Measurements from ENCODE around the gene PIK3CG.
"Not testable (repeated sequence)": the region's sequence is repeated elsewhere in the genome, so short reads cannot be mapped to it uniquely, and the experiment has no call there.

The PIK3CG gene

DNA sequence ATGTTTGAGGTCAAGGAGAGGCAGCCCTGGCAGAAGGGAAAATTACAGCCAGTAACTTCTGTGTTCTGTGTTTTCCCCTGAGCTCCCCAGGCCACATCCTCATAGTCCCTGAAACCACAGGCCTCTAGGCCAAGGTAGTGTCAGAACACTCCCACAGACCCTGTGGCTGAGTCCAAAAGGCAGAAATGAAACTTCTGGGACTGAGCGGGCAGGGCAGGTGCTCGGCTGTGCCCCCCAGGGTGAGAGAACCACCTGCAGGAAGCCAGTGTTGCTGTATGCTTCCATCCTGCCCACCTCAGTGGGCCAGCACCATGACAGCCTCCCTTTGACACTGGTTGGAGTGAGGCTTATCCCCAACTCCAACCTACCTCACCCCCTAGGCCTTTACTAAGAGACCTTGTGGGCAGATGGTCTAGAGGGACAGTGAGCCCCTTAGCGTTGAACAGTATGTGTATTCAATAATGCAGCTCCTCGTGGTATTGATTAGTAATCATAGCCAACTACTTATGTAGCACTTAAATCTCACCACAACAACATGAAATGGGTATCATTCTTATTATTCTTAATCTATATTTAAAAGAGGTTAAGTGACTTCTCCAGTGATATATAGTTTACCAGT lies 30.3 kb downstream of the PIK3CG start:
- no peak overlapping the region for H3K9ac ChIP-seq (ENCODE audit: low read depth, low read length)
- H3K36me3 ChIP-seq (ENCODE audit: control insufficient read depth, insufficient read depth, low read length), result no peaks in the 10 kb centered on the region
- H3K9me3 ChIP-seq (ENCODE audit: control insufficient read depth, insufficient read depth, low read length), result no peaks in the 10 kb centered on the region
- H3K27me3 ChIP-seq (ENCODE audit: control insufficient read depth, insufficient read depth, low read length), result no peaks in the 10 kb centered on the region
- no peaks in the 10 kb centered on the region for H3K4me1 ChIP-seq (ENCODE audit: control insufficient read depth, insufficient read depth, low read length)
- no peak overlapping the region for H3K4me3 ChIP-seq (ENCODE audit: low read depth, low read length)

DNA sequence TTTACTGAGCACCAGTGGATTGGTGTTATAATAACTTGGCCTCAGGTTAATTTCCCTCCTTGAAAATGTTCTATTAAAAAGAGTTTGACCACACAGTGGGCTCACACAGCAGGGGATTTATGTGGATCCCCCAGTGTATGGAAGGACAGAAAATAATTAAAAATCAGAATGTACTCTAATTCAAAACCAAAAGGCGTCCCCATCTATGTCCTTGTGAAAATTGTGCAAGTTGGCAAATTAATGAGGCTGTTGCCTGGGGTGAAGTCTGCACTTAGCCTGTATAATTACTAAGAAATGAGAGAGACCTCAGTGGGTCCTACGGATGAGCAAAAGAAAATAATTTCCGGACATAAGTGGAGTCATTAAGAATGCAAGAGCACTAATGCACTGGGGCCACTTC lies 31.1 kb downstream of the PIK3CG start:
- Histone ChIP-seq H3K36me3 (ENCODE audit: control insufficient read depth, insufficient read depth, low read length) (no peaks in the 10 kb centered on the region), H3K9ac (ENCODE audit: low read depth, low read length) (no peak overlapping the region), H3K4me3 (ENCODE audit: low read depth, low read length) (no peak overlapping the region), H3K9me3 (ENCODE audit: control insufficient read depth, insufficient read depth, low read length) (no peaks in the 10 kb centered on the region), H3K4me1 (ENCODE audit: control insufficient read depth, insufficient read depth, low read length) (no peaks in the 10 kb centered on the region), H3K27me3 (ENCODE audit: control insufficient read depth, insufficient read depth, low read length) (no peaks in the 10 kb centered on the region)

DNA sequence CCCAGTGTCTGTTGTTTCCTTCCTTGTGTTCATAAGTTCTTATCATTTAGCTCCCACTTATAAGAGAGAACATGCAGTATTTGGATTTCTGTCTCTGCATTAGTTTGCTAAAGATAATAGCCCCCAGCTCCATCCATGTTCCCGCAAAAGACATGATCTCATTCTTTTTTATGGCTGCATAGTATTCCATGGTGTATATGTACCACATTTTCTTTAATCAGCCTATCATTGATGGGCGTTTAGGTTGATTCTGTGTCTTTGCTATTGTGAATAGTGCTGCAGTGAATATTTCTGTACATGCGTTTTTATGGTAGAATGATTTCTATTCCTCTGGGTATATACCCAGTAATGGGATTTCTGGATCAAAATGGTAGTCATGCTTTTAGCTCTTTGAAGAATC lies 32.5 kb downstream of the PIK3CG start:
- H3K9me3 ChIP-seq (ENCODE audit: control insufficient read depth, insufficient read depth, low read length); H3K9ac ChIP-seq (ENCODE audit: low read depth, low read length); H3K4me1 ChIP-seq (ENCODE audit: control insufficient read depth, insufficient read depth, low read length); H3K27me3 ChIP-seq (ENCODE audit: control insufficient read depth, insufficient read depth, low read length); H3K4me3 ChIP-seq (ENCODE audit: low read depth, low read length); H3K36me3 ChIP-seq (ENCODE audit: control insufficient read depth, insufficient read depth, low read length): not testable (repeated sequence)

DNA sequence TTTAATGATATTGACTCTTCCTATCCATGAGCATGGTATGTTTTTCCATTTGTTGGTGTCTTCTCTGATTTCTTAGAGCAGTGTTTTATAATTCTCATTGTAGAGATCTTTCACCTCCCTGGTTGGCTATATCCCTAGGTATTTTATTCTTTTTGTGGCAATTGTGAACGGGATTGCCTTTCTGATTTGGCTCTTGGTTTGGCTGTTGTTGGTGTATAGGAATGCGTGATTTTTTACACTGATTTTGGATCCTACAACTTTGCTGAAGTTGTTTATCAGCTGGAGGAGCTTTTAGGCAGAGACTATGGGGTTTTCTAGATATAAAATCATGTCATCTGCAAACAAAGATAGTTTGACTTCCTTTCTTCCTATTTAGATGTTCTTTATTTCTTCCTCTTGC lies 33.9 kb downstream of the PIK3CG start:
- not testable (repeated sequence) for H3K9me3 ChIP-seq (ENCODE audit: control insufficient read depth, insufficient read depth, low read length); H3K9ac ChIP-seq (ENCODE audit: low read depth, low read length); H3K36me3 ChIP-seq (ENCODE audit: control insufficient read depth, insufficient read depth, low read length); H3K4me1 ChIP-seq (ENCODE audit: control insufficient read depth, insufficient read depth, low read length); H3K27me3 ChIP-seq (ENCODE audit: control insufficient read depth, insufficient read depth, low read length); H3K4me3 ChIP-seq (ENCODE audit: low read depth, low read length)

DNA sequence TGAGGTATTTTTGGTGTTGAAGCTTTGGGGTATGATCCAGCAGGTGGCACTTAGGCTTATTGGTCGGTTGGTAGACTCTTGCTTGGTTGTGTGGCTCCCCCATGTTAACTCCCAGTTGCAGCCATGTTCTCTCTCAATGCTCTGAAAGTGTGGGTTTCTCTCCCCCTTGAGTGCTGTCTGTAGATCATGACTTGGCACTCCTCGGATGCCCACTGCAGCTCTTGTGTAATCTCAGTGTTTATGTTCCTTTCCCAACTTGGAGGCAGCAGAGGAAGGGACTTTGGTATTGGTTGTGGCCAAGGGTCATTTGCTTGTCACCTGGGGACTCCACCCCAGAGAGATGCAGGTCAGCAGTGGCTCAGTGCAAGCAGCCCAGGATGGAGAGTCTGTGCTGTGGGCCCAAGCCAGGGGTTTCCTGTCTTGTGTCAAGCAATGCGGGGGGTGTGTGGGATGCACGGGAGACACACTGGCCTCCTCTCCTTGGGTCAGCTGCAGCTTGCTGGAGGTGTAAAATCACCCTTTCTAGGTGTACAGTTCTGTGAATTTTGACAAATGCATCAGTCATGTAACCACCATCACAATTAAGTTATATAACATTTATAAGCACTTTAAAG lies 36.9 kb downstream of the PIK3CG start:
- no peak overlapping the region for H3K4me3 ChIP-seq (ENCODE audit: low read depth, low read length)
- no peak overlapping the region for H3K9ac ChIP-seq (ENCODE audit: low read depth, low read length)
- H3K9me3 ChIP-seq (ENCODE audit: control insufficient read depth, insufficient read depth, low read length), result no peaks in the 10 kb centered on the region
- peaks cover 13% of the 10 kb centered on the region for H3K4me1 ChIP-seq (ENCODE audit: control insufficient read depth, insufficient read depth, low read length)
- H3K36me3 ChIP-seq (ENCODE audit: control insufficient read depth, insufficient read depth, low read length), result no peaks in the 10 kb centered on the region
- H3K27me3 ChIP-seq (ENCODE audit: control insufficient read depth, insufficient read depth, low read length), result peaks cover 5% of the 10 kb centered on the region

DNA sequence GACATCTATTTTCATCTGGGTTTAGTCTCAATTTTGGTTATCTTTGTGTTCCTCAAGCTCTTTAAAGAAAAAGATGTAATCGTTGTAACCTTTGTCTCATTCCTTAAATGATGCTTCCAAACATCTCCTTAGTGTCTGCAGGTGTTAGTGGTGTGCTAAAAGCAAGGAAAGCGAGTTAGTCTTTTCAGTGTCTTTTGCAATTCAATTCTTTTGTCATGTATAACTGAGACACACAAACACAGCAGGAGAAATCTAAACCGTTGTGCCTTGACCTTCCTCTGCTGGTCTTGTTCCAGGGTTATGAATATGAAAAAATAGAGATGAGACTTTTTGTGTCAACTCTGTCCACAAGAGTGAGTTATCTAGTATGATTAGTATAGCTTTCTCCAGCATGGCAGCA lies 40.7 kb downstream of the PIK3CG start:
- Histone ChIP-seq H3K9me3 (ENCODE audit: control insufficient read depth, insufficient read depth, low read length) (no peaks in the 10 kb centered on the region), H3K4me1 (ENCODE audit: control insufficient read depth, insufficient read depth, low read length) (peaks cover 13% of the 10 kb centered on the region), H3K4me3 (ENCODE audit: low read depth, low read length) (no peak overlapping the region), H3K27me3 (ENCODE audit: control insufficient read depth, insufficient read depth, low read length) (peaks cover 5% of the 10 kb centered on the region), H3K9ac (ENCODE audit: low read depth, low read length) (no peak overlapping the region), H3K36me3 (ENCODE audit: control insufficient read depth, insufficient read depth, low read length) (no peaks in the 10 kb centered on the region)

DNA sequence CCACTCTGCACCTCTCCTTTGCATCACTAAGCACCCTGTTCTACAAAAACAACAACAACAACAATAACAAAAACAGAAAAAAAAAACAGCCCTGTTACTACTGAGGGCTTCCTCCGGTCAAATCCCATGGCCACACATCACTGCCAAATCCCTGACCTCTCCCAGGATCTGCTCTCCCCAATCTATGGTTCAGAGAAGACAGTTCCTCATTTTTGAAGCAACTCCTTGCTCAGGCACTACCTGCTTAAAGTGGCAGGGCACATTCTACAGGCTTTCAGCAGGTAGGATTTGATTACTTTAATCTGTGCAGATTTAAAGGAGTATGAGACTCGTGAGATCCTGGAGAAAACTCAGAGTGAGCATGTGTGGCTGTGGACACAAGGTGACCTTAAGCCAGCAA lies 46.9 kb downstream of the PIK3CG start:
- Histone ChIP-seq H3K4me3 (ENCODE audit: low read depth, low read length) (no peak overlapping the region), H3K27me3 (ENCODE audit: control insufficient read depth, insufficient read depth, low read length) (no peaks in the 10 kb centered on the region), H3K9me3 (ENCODE audit: control insufficient read depth, insufficient read depth, low read length) (no peaks in the 10 kb centered on the region), H3K4me1 (ENCODE audit: control insufficient read depth, insufficient read depth, low read length) (no peaks in the 10 kb centered on the region), H3K9ac (ENCODE audit: low read depth, low read length) (no peak overlapping the region), H3K36me3 (ENCODE audit: control insufficient read depth, insufficient read depth, low read length) (no peaks in the 10 kb centered on the region)

DNA sequence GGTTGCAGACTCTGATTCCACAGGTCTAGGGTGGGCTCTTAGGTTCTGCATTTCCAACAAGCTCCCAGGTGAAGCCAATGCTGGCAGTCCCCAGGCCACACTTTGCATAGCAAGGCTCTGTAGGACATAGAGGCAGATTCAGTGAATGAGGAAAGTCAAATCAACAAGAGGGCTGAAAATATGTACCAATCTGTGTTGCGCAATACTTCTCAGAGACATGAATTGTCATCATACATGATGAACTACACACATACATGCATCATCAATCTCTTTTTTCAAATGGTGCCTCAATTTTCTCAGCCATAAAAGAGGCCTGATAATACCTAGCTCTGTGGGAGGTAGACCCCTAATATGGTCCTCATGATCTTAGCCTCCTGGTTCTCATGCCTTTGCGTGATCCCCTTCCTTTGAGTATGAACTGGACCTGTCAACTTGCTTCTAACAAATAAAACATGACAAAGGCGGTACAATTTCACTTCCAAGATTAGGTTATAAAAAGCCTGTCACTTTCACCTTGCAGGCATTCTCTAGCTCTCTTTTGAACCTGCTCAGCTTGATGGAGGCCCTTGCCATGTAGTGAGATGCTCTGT lies 49.0 kb downstream of the PIK3CG start:
- no peaks in the 10 kb centered on the region for H3K9me3 ChIP-seq (ENCODE audit: control insufficient read depth, insufficient read depth, low read length)
- H3K9ac ChIP-seq (ENCODE audit: low read depth, low read length), result no peak overlapping the region
- no peaks in the 10 kb centered on the region for H3K4me1 ChIP-seq (ENCODE audit: control insufficient read depth, insufficient read depth, low read length)
- H3K4me3 ChIP-seq (ENCODE audit: low read depth, low read length), result no peak overlapping the region
- H3K36me3 ChIP-seq (ENCODE audit: control insufficient read depth, insufficient read depth, low read length), result no peaks in the 10 kb centered on the region
- H3K27me3 ChIP-seq (ENCODE audit: control insufficient read depth, insufficient read depth, low read length), result no peaks in the 10 kb centered on the region

DNA sequence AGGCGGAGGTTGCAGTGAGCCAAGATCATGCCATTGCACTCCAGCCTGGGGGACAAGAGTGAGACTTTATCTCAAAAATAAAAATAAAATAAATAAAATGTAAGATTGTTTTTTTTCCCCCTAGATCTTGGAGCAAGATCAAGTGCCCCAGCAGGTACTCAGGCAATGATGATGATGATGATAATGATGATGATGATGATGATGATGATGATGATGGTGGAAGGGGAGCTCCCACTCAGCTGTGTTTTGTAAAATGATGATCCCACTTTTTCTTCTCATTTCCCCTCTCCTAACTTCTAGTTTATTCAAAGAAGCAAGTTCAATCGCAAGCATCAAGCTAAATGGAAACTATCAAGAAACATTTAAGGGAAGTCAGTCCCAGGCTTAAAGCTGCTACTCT lies 50.3 kb downstream of the PIK3CG start:
- no peak overlapping the region for H3K4me3 ChIP-seq (ENCODE audit: low read depth, low read length)
- H3K27me3 ChIP-seq (ENCODE audit: control insufficient read depth, insufficient read depth, low read length), result no peaks in the 10 kb centered on the region
- H3K4me1 ChIP-seq (ENCODE audit: control insufficient read depth, insufficient read depth, low read length), result no peaks in the 10 kb centered on the region
- H3K9me3 ChIP-seq (ENCODE audit: control insufficient read depth, insufficient read depth, low read length), result no peaks in the 10 kb centered on the region
- H3K9ac ChIP-seq (ENCODE audit: low read depth, low read length), result no peak overlapping the region
- H3K36me3 ChIP-seq (ENCODE audit: control insufficient read depth, insufficient read depth, low read length), result no peaks in the 10 kb centered on the region

DNA sequence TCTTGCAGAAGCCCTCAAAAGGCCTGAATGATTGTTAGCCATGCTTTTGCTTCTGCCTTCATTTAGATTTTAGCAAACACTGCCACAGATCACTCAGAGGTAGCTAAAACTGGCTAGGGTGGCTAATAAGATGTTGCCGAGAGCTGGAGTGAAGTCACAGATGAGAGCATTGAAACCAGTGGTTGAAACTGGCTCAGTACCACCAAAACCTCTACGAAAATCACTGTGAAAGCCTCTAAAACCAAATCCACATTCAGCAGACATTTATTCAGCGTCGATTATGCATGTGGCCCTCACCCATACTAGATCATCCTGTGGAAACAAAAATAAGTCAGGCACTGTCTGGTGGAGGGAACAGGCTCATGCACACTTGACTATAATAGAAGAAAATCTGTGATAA lies 50.8 kb downstream of the PIK3CG start:
- Histone ChIP-seq H3K4me3 (ENCODE audit: low read depth, low read length) (no peak overlapping the region), H3K36me3 (ENCODE audit: control insufficient read depth, insufficient read depth, low read length) (no peaks in the 10 kb centered on the region), H3K9ac (ENCODE audit: low read depth, low read length) (no peak overlapping the region), H3K27me3 (ENCODE audit: control insufficient read depth, insufficient read depth, low read length) (no peaks in the 10 kb centered on the region), H3K9me3 (ENCODE audit: control insufficient read depth, insufficient read depth, low read length) (no peaks in the 10 kb centered on the region), H3K4me1 (ENCODE audit: control insufficient read depth, insufficient read depth, low read length) (no peaks in the 10 kb centered on the region)

DNA sequence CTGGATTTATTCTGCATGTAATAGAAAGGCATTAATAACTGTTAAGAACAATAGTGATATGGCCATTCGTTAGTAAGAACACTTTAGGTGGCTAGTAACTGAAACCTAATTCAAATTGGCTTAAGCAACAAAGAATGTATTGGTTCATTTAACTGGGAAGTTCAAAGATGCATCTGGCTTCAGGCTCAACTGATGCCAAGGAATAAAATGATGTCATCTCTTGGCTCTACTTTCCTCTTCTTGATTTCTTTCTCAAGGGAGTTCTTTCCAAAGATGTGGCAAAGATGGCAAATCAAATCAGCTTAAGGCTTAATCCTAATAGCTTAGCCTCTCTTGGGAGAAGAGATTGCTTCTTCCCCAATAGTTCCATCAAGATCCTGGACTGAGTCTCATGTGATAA lies 51.6 kb downstream of the PIK3CG start:
- Histone ChIP-seq H3K9me3 (ENCODE audit: control insufficient read depth, insufficient read depth, low read length) (no peaks in the 10 kb centered on the region), H3K36me3 (ENCODE audit: control insufficient read depth, insufficient read depth, low read length) (no peaks in the 10 kb centered on the region), H3K9ac (ENCODE audit: low read depth, low read length) (no peak overlapping the region), H3K4me1 (ENCODE audit: control insufficient read depth, insufficient read depth, low read length) (no peaks in the 10 kb centered on the region), H3K27me3 (ENCODE audit: control insufficient read depth, insufficient read depth, low read length) (no peaks in the 10 kb centered on the region), H3K4me3 (ENCODE audit: low read depth, low read length) (no peak overlapping the region)

DNA sequence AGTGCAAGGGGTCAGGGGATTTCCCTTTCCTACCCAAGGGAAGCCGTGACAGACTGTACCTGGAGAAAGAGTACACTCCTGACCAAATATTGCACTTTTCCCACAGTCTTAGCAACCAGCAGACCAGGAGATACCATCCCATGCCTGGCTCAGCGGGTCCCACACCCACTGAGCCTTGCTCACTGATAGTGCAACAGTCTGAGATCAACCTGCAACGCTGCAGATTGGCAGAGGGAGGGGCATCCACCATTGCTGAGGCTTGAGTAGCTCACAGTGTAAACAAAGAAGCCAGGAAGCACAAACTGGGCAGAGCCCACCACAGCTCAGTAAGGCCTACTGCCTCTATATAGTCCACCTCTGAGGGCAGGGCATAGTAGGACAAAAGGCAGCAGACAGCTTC lies 53.9 kb downstream of the PIK3CG start:
- no peaks in the 10 kb centered on the region for H3K9me3 ChIP-seq (ENCODE audit: control insufficient read depth, insufficient read depth, low read length)
- H3K9ac ChIP-seq (ENCODE audit: low read depth, low read length), result no peak overlapping the region
- no peak overlapping the region for H3K4me3 ChIP-seq (ENCODE audit: low read depth, low read length)
- no peaks in the 10 kb centered on the region for H3K4me1 ChIP-seq (ENCODE audit: control insufficient read depth, insufficient read depth, low read length)
- no peaks in the 10 kb centered on the region for H3K36me3 ChIP-seq (ENCODE audit: control insufficient read depth, insufficient read depth, low read length)
- H3K27me3 ChIP-seq (ENCODE audit: control insufficient read depth, insufficient read depth, low read length), result no peaks in the 10 kb centered on the region

All from iPS-15b (cell line).